ENCODE data around the gene BAAT. TPM values are rescaled to one million over a fixed set of nuclear protein-coding genes. Genes with fewer than 3 reads are reported as not detected.

Gene BAAT
- total RNA-seq, 4 donors from 2014 or later, result not detected

DNA sequence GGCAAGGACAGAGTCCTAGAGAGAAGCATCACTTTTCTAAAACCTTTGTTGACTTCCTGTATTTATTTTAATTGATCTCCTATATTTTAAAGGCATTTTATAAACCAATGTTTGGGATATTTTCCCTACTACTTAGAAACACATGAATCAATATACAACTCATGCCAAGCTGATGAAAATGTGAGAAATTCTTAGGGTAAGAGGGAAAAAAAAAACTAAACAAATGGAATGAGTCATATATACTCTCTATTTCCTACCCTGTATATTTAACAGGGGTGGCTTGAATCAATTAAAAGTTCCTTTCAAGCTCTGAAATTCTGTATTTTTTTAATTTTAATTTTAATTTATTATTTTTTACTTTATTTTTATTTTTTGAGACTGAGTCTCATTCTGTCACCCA is 19.6 kb downstream of the BAAT start:
- ATAC-seq (ENCODE audit: low FRiP score) (no peak), DNase-seq (ENCODE audit: low spot score) (no peak)
- no peak for TF ChIP-seq CTCF (IDR thresholded peaks at IDR 0.05)

- no peak for TF ChIP-seq CTCF (IDR thresholded peaks at IDR 0.05)
- ATAC-seq (ENCODE audit: low FRiP score) (no peak), DNase-seq (ENCODE audit: low spot score) (no peak)
Observed at GRCh38 chr9:101362450-101362849, 22.4 kb downstream of the BAAT start.

DNA sequence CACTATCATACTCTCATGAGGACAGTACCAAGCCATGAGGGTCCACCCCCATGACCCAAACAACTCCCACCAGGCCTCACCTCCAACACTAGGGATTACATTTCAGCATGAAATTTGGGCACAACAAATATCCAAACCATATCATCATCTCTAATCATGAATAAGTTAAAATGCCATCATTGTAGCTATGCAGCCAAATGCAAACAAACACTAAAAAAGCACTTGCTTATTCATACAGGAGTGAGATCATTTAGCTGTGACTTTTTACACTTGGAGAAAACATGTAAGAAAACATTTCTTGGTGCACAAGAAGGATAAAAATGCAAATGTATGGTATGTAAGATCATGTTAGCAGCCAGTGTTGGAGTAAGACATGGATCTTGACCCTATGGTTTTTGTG is 24.2 kb downstream of the BAAT start:
- DNase-seq (ENCODE audit: low spot score), result no peak
- TF ChIP-seq CTCF (IDR thresholded peaks at IDR 0.05), result no peak

DNA sequence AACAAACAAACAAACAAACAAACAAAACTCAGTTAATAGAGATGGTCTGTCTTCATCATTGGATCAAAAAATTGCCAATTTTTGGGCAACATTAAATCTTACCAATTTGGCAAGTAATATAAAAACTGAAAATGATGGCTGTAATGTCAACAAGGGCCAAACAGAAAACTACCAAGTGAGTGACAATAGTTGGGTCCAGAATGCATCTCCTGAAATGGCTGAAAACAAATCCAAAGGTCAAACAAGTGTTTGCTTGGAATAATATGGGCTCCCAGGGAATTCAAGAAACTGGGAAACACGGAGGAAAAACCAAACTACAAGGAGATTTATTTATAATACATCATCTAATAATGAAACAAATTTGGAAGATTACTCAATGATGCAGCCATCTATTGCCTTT is 25.1 kb downstream of the BAAT start:
- no peak for TF ChIP-seq CTCF (IDR thresholded peaks at IDR 0.05)
- DNase-seq (ENCODE audit: low spot score) (no peak), ATAC-seq (ENCODE audit: low FRiP score) (no peak)

More for the DNA sequence above, 24.2 kb downstream of the BAAT start:
- ATAC-seq (ENCODE audit: low FRiP score), result no peak

- no peak for ATAC-seq (ENCODE audit: low FRiP score)
Observed at GRCh38 chr9:101356619-101357018, 28.2 kb downstream of the BAAT start.

GRCh38 chr9:101354765-101355708 is 29.8 kb downstream of the BAAT start:
- no peak for TF ChIP-seq CTCF (IDR thresholded peaks at IDR 0.05)
- no peak for ATAC-seq (ENCODE audit: low FRiP score)
- DNase-seq (ENCODE audit: low spot score), result no peak

More at GRCh38 chr9:101356619-101357018, 28.2 kb downstream of the BAAT start:
- TF ChIP-seq CTCF (IDR thresholded peaks at IDR 0.05), result no peak
- no peak for DNase-seq (ENCODE audit: low spot score)

All from omental fat pad (tissue), 4 donors.